CD14-positive monocyte (primary cell): ENCODE results near the gene MGLL. TPM values are rescaled to one million over a fixed set of nuclear protein-coding genes. Genes with fewer than 3 reads are reported as not detected.

Source experiments
- DNase-seq, 3 donors: peaks; one replicate each; pipeline ENCODE4 v3.0.0-alpha.2; 2011 to 2022
- H2AFZ ChIP-seq: 2 replicates; pipeline ENCODE4 v1.6.0; 2012; ENCODE audit warnings: mild to moderate bottlenecking, low read depth, low read length, inconsistent platforms; ENCODE audit not compliant: insufficient read depth, poor library complexity, severe bottlenecking
- H3K27ac ChIP-seq, 2 donors: 1 replicate in 1 of 2; 2 replicates in 1 of 2; pipeline ENCODE4 v1.5.1; 2012 to 2013; ENCODE audit warnings: low read length in 2 of 2, control low read depth in 1 of 2, inconsistent platforms in 1 of 2, low read depth in 1 of 2, mild to moderate bottlenecking in 1 of 2
- H3K27me3 ChIP-seq, 2 donors: one replicate each; pipeline versions ENCODE4 v1.6.0 to v1.6.1; 2011 to 2013; ENCODE audit warnings: low read length in 2 of 2; ENCODE audit not compliant: control insufficient read depth in 2 of 2, insufficient read depth in 2 of 2
- H3K36me3 ChIP-seq, 2 donors: replicated peaks in 1 of 2; 1 replicate in 1 of 2; 2 replicates in 1 of 2; pipeline versions ENCODE4 v1.5.1 to v1.6.1; 2012 to 2013; ENCODE audit warnings: low read length in 2 of 2, control low read depth in 1 of 2, inconsistent platforms in 1 of 2, mild to moderate bottlenecking in 1 of 2; ENCODE audit not compliant: insufficient read depth in 2 of 2, control insufficient read depth in 1 of 2
- H3K4me1 ChIP-seq, 2 donors: 1 replicate in 1 of 2; 2 replicates in 1 of 2; pipeline versions ENCODE4 v1.5.1 to v1.6.1; 2012 to 2013; ENCODE audit warnings: low read length in 2 of 2, control low read depth in 1 of 2, inconsistent platforms in 1 of 2, mild to moderate bottlenecking in 1 of 2, moderate library complexity in 1 of 2; ENCODE audit not compliant: insufficient read depth in 2 of 2, control insufficient read depth in 1 of 2
- H3K4me2 ChIP-seq: replicated peaks from 2 replicates; pipeline ENCODE3; 2012; ENCODE audit warnings: low read length, moderate library complexity, mild to moderate bottlenecking; ENCODE audit not compliant: poor library complexity, severe bottlenecking; ENCODE audit errors: extremely low read depth
- H3K4me3 ChIP-seq, 3 experiments: fragments of 200-600 bp in 1 of 3; sonication (generic) in 1 of 3; replicated peaks in 1 of 3; 1 replicate in 2 of 3; 2 replicates in 1 of 3; pipeline ENCODE4 v1.5.1; 2011 to 2013; ENCODE audit warnings: low read length in 3 of 3, mild to moderate bottlenecking in 3 of 3, control low read depth in 2 of 3, low read depth in 2 of 3, inconsistent platforms in 1 of 3, moderate library complexity in 1 of 3
- H3K79me2 ChIP-seq: 2 replicates; pipeline ENCODE4 v1.6.0; 2012; ENCODE audit warnings: mild to moderate bottlenecking, control low read depth, inconsistent platforms, low read length, moderate library complexity; ENCODE audit not compliant: insufficient read depth
- H3K9ac ChIP-seq: 2 replicates; pipeline ENCODE4 v1.6.0; 2017; ENCODE audit warnings: low read length, mild to moderate bottlenecking; ENCODE audit not compliant: insufficient read depth, poor library complexity, severe bottlenecking
- H3K9me3 ChIP-seq, 2 donors: replicated peaks in 1 of 2; 1 replicate in 1 of 2; 2 replicates in 1 of 2; pipeline versions ENCODE4 v1.5.1 to v1.6.1; 2012 to 2013; ENCODE audit warnings: low read length in 2 of 2, control low read depth in 1 of 2; ENCODE audit not compliant: control insufficient read depth in 1 of 2, insufficient read depth in 1 of 2
- H4K20me1 ChIP-seq: 2 replicates; pipeline ENCODE4 v1.6.0; 2012; ENCODE audit warnings: mild to moderate bottlenecking, low read length, control low read depth, moderate library complexity; ENCODE audit not compliant: insufficient read depth
- H3K27ac Mint-ChIP-seq, 7 donors: one replicate each; pipeline ENCODE4 v1.8.0; 2020; ENCODE audit warnings: mild to moderate bottlenecking in 7 of 7, mixed read lengths in 7 of 7, moderate library complexity in 6 of 7, inconsistent platforms in 2 of 7
- H3K27me3 Mint-ChIP-seq, 3 donors: one replicate each; pipeline ENCODE4 v1.8.0; 2021 to 2022; ENCODE audit warnings: low read depth in 3 of 3, mild to moderate bottlenecking in 3 of 3, mixed read lengths in 3 of 3, moderate library complexity in 3 of 3, inconsistent platforms in 1 of 3
- H3K36me3 Mint-ChIP-seq, 2 donors: one replicate each; pipeline ENCODE4 v1.8.0; 2020; ENCODE audit warnings: mixed read lengths in 2 of 2, inconsistent platforms in 1 of 2, mild to moderate bottlenecking in 1 of 2
- H3K4me1 Mint-ChIP-seq: one replicate; pipeline ENCODE4 v1.8.0; 2020; ENCODE audit warnings: mild to moderate bottlenecking, mixed read lengths
- H3K4me3 Mint-ChIP-seq, 2 donors: one replicate each; pipeline ENCODE4 v1.8.0; 2020; ENCODE audit warnings: mild to moderate bottlenecking in 2 of 2, mixed read lengths in 2 of 2, moderate library complexity in 1 of 2
- H3K9me3 Mint-ChIP-seq, 7 donors: one replicate each; pipeline ENCODE4 v1.8.0; 2020 to 2022; ENCODE audit warnings: mixed read lengths in 7 of 7, mild to moderate bottlenecking in 6 of 7, moderate library complexity in 6 of 7, inconsistent platforms in 2 of 7
- WGBS: methylation state at CpG from one replicate; pipeline ENCODE4 v1.1.5; 2013; ENCODE audit warnings: missing lambda C conversion rate; ENCODE audit not compliant: insufficient coverage; 5-methylcytosine and 5-hydroxymethylcytosine counted together
- intact Hi-C, 2 donors: fragments of 100-400 bp; cut with micrococcal nuclease; formaldehyde crosslinking; loops; one replicate each; pipeline versions ENCODE4 v1.15.0 to v1.15.1; 2023
- polyA plus RNA-seq, 3 donors: library from polyadenylated mRNA; depleted of rRNA in 1 of 3; unstranded in 2 of 3; stranded (reverse) in 1 of 3; fragments of 300-500 nt in 2 of 3; fragments of >200 nt in 1 of 3; fragmentation: Illumina TruSeq in 2 of 3; gene quantifications; 1 replicate in 2 of 3; 2 replicates in 1 of 3; pipeline ENCODE4 v1.2.3, GENCODE V29; 2012 to 2021
- TF ChIP-seq, protein P1 (sequence below): fragments of 200-600 bp; IDR thresholded peaks from one replicate; pipeline ENCODE4 v1.8.0; 2022; ENCODE audit warnings: antibody characterized with exemption, mild to moderate bottlenecking

MGLL gene
- polyA plus RNA-seq, 3 donors: 4.4 to 10.0 (median 6.4) TPM

DNA sequence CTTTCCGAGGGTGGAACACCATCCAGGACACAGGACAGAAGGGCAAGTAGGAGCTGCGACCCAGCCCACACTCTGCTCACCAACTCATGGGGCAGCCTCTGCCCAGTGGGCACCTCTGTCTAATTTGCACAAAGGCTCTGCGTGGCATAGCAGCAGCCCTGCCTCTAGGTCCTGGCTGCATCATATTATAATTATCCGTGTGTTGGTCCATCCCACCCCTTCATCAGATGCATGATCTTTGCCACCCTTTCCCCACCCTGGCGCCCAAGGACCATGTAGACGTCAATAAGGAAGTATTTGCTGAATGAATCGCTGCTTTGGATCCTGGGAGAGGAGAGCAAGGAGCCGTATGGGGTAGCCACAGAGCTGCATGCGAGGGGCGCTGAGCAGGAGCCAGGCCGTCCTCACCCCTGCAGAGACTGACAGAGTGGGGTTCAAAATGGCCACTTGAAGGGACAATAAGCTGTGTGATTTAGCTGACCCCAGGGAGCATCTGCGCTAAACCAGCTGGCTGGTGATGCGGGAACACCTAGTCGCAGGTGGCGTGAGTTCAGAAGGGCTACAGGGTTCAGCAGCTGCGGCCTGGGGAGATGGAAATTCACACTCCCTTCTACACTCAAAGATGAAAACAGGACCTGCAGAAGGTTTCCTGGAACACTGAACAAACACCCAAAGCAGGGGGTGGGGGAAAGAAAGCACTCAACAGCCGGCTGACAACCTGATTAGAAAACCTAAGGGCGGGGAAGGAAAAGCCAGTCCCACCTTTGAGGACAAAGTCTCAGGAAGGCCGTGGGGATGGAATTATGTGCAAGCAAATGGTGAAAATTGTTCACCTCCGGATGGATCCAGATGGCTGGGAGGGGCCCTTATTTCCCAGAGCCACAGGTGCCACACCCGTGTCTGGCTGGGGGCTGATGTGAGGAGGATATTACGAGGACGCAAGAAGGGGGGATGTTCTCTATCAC lies 6.4 kb downstream of the MGLL start:
- Histone ChIP-seq H3K4me2 (no peak overlapping the region), H3K4me3 (no peak overlapping the region), H3K36me3 (no peaks in the 10 kb centered on the region), H3K27ac (no peak overlapping the region), H3K27me3 (no peaks in the 10 kb centered on the region), H3K9me3 (no peaks in the 10 kb centered on the region), H2AFZ (no peak overlapping the region), H3K9ac (no peak overlapping the region), H3K4me1 (peaks cover 24 to 35% of the 10 kb centered on the region in 2 donors), H4K20me1 (no peaks in the 10 kb centered on the region), H3K79me2 (no peaks in the 10 kb centered on the region)
- Mint-ChIP-seq H3K4me3 (no peak overlapping the region), H3K36me3 (peaks cover 3 to 7% of the 10 kb centered on the region in 2 donors), H3K4me1 (peaks cover 33% of the 10 kb centered on the region), H3K9me3 (peaks cover 0 to 4% (median 0%) of the 10 kb centered on the region in 7 donors), H3K27ac (peak overlapping the region in 1 of 7 donors; percentile 21), H3K27me3 (peaks cover 0 to 4% (median 3%) of the 10 kb centered on the region in 3 donors)
- TF ChIP-seq, protein P1, sequence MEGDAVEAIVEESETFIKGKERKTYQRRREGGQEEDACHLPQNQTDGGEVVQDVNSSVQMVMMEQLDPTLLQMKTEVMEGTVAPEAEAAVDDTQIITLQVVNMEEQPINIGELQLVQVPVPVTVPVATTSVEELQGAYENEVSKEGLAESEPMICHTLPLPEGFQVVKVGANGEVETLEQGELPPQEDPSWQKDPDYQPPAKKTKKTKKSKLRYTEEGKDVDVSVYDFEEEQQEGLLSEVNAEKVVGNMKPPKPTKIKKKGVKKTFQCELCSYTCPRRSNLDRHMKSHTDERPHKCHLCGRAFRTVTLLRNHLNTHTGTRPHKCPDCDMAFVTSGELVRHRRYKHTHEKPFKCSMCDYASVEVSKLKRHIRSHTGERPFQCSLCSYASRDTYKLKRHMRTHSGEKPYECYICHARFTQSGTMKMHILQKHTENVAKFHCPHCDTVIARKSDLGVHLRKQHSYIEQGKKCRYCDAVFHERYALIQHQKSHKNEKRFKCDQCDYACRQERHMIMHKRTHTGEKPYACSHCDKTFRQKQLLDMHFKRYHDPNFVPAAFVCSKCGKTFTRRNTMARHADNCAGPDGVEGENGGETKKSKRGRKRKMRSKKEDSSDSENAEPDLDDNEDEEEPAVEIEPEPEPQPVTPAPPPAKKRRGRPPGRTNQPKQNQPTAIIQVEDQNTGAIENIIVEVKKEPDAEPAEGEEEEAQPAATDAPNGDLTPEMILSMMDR: no peak
- WGBS: 98% methylated on average over 8 of the region's 23 CpGs
- intact Hi-C loops: no loop called here
- DNase-seq: no peak

DNA sequence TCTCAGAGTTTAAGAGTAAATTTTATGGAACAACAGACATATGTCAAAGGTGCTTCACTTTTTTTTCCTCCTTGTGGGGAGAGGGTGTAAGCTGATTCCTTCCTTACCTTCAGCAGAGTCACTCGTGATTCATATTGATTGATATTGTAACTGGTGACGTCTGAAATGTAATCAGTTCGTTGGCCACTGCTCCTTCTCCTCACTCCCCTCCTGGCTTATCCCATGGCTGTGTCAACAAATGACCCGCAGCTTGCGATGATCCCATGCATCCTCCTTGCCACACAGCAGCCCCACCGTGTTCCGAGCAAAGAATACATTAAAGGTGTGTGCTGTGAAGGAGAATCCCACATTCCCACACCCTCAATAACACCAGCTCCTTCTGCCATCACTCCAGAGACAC lies 7.3 kb downstream of the MGLL start:
- Histone ChIP-seq H3K9me3 (no peaks in the 10 kb centered on the region), H4K20me1 (no peaks in the 10 kb centered on the region), H3K4me2 (no peak overlapping the region), H2AFZ (no peak overlapping the region), H3K4me1 (peaks cover 15 to 26% of the 10 kb centered on the region in 2 donors), H3K4me3 (no peak overlapping the region), H3K79me2 (no peaks in the 10 kb centered on the region), H3K36me3 (no peaks in the 10 kb centered on the region), H3K27me3 (no peaks in the 10 kb centered on the region), H3K9ac (no peak overlapping the region), H3K27ac (no peak overlapping the region)
- H3K27ac Mint-ChIP-seq: no peak overlapping the region
- H3K36me3 Mint-ChIP-seq: peaks cover 6 to 9% of the 10 kb centered on the region in 2 donors
- no peak for DNase-seq
- H3K9me3 Mint-ChIP-seq: peaks cover 0 to 4% (median 0%) of the 10 kb centered on the region in 7 donors
- TF ChIP-seq, protein P1: no peak
- H3K4me3 Mint-ChIP-seq: no peak overlapping the region
- H3K27me3 Mint-ChIP-seq: peaks cover 0 to 4% (median 3%) of the 10 kb centered on the region in 3 donors
- peaks cover 23% of the 10 kb centered on the region for H3K4me1 Mint-ChIP-seq
- intact Hi-C loops: no loop called here
- WGBS: no CpG with 5 or more reads among the region's 7 CpGs
